NK-92 treated with Interleukin-12 subunit alpha and Interleukin-12 subunit beta, amount 100 ng/mL, for 24 hours (cell line): ENCODE data around the gene THSD4.
"Not testable (repeated sequence)": the region's sequence is repeated elsewhere in the genome, so short reads cannot be mapped to it uniquely, and the experiment has no call there.

Experiments
- DNase-seq: peaks from one replicate; lab custom pipeline; 2025; lab: John Stamatoyannopoulos, UW

THSD4 gene

DNA sequence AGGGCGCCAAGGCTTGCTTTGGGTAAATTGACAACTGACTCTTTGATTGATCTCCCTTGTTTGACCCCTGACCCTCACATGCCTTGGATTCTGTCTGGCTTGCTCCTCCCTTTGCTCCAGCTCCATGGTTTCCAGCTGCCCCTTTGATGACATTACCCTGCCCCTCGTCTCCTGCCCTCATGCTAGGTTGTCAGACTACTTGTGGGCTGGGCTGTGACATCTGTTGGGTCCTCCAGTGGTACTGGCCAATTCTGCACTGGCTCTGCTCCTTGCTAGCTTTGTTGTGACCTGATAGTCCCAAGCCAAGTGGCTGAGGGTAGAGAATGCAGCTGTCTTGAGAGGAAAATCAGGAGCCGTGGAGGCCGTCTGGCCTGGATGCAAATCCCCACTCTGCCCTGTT, 6.2 kb downstream of the THSD4 start:
- no peak for DNase-seq

- no peak for DNase-seq
Measured at GRCh38 chr15:71124937-71125790, 9.9 kb downstream of the THSD4 start.

DNA sequence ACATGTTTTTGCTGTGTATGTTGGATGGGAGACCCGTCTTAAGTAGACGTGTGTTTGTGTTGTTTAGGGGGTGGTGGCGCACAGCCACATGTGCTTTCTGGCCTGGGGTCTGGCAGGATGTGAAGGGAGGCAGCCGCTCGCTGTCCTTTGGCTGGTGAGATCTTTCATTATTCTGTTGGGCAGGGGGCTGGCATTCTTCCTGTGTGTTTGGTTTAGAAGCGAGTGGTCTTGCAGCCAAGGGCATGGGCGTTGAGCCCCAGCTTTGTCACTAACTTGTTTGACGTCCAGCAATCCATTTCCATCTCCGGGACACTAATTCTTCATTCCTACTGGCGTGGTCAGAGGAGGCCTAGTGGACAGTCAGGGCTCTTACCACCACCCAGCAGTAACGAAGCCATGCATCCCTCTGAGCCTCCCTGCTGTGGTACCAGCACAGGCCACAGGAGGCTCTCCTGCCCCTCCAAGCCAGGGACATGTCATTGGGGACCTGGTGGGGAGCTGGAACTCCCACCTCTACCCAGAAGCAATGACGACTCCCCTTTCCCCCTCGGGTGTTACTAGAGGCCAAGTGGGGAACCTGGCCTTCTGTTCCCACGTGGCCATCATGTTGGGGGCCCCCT, 10.7 kb downstream of the THSD4 start:
- no peak for DNase-seq

DNA sequence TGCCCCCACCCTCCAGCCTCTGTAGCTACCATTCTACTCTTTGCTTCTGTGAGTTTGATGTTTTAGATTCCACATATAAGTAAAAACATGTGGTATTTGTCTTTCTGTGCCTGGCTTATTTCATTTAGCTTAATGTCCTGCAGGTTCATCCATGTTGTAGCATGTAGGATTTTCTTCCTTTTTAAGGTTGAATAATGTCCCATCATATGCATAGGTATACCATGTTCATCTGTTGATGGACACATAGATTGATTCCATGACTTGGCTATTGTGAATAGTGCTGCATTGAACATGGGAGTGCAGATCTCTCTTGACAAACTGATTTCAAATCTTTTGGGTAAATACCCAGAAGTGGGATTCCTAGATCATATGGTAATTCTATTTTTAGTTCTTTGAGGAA, 11.8 kb downstream of the THSD4 start:
- DNase-seq, result no peak

DNA sequence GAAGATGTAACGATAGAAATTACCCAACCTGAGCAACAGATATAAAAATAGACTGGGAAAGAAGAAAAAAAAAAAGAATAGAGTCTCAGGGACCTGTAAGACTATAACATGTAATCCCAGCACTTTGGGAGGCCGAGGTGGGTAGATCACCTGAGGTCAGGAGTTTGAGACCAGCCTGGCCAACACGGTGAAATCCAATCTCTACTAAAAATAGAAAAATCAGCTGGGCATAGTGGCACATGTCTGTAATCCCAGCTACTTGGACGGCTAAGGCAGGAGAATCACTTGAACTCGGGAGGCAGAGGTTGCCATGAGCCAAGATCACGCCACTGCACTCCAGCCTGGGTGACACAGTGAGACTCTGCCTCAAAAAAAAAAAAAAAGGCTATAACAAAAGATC, 12.9 kb downstream of the THSD4 start:
- DNase-seq, result not testable (repeated sequence)

DNA sequence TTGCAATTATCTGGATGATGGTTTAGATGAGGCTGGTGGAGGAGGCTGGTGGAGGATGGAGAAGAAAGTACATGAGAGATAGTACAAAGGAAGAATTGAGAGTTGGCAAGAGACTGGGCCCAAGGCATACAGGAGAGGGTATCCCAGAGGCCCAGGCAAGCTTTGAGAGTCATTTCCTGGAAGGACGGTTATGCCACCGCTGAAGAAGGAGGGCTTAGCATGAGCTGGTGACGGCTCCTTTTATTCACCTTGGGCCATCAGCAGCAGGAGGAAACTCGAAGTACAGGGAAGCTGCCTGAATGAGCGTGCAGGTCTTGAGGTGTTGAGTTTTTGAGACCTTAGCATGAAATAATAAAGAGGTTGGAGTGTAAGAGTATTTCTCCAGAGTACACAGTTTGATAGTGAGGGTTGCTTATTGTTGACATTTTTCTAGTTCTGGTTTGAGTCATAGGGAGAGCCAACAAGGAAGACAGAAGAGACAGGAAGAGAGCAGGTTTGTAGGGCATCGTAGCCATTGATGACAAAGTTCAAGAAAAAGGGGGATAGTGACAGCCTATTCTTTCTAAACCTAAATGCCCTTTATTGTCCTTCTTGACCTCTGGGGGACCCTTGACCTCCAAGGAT, 13.8 kb downstream of the THSD4 start:
- no peak for DNase-seq

DNA sequence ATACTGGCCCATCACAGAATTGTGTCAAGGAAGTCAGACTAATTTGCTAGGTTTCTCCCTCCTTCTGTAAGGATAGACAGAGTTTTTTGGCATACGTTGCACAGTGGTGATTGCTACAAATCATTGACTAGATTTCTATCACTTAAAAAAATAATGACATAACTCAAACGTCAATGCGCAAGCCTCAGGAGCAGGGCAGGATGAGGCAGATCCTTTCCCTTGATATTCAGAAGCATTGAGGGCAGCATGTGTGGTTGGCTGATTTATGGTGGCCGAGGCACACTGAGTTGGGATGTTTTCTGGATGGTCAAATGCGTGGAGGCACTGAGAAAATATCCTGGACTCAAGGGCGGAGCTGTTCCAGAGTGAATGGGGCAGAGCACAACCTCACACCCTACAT, 14.4 kb downstream of the THSD4 start:
- DNase-seq, result no peak

DNA sequence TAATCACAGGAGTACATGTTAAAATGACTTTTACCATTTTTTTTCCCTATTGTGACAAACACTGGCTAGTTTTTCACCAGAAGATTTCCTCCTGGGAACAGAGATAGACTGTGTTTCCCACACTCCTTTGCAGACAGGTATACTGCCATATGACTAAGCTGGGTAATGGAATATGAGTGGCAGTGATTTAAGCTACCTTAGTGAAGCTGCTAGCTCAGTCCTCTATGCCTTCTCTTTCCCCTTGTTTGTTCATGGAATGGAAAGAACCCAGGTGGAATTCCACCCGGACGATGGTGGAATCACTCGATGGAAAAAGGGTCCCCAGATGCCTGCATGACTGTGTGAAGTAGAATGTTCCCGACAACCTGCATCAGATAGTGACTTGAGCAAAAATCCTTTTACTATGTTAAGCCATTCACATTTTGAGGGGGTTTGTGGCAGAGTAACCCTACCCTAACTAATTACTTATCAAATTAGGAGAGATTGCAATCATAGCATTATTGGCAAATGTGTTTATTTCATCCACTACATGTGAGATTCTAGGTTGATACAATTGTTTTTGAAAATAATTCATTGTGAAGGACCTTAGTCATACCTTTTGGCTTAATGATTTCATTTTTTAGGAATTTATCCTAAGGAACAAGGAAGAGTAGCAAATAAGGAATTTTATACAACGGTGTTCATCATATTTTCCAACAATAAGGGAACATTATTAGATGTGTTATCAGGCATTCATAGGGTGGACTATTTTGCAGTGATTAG, 16.5 kb downstream of the THSD4 start:
- DNase-seq, result no peak

GRCh38 chr15:71133747-71134472, 18.6 kb downstream of the THSD4 start:
- DNase-seq, result no peak

GRCh38 chr15:71136159-71136783, 21.0 kb downstream of the THSD4 start:
- DNase-seq, result no peak

GRCh38 chr15:71136793-71137518, 21.7 kb downstream of the THSD4 start:
- DNase-seq, result no peak

DNA sequence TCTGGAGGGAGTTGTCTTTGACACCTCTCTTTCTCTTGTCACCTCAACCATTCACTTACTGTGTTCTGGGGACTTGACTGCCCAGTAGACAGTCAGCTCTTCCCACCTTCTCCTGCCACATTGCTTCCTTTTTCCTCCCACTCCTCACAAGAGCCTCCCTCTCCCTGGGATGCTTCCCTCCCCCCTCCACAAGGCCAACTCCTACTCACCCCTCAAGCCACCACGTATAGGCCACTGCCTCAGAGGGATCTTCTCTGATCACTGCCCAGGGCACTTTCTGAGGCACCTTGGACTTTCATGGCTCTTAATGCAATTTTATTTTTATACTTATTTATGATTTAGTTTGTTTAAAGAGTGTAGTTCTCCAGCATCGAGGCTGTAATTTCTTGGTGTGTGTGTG, 23.2 kb downstream of the THSD4 start:
- DNase-seq, result no peak

- DNase-seq, result no peak
Measured at GRCh38 chr15:71139241-71139640, 24.0 kb downstream of the THSD4 start.

GRCh38 chr15:71141572-71141971, 26.3 kb downstream of the THSD4 start:
- DNase-seq, result no peak

GRCh38 chr15:71142780-71143179, 27.5 kb downstream of the THSD4 start:
- no peak for DNase-seq

- no peak for DNase-seq
Measured at GRCh38 chr15:71143373-71144310, 28.4 kb downstream of the THSD4 start.

- no peak for DNase-seq
Measured at GRCh38 chr15:71145648-71146047, 30.4 kb downstream of the THSD4 start.

DNA sequence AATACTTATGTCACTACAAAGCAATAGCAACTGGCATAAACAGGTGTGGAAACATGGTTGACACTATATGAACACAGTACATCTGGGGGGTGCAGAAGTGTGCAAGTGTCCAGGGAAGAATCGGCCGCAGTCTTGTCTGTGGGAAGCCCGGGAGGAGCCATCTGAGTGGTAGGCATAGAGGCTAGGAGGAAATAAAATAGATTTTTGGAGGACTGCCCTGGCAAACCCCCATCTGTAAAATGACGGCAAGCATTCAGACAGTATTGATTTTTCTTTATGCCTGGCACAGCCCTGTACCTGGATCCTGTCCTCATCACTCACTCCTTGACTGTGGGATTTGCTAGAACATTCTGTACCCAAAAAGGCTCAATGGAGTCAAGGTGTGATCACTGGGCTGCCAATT, 31.3 kb downstream of the THSD4 start:
- no peak for DNase-seq

DNA sequence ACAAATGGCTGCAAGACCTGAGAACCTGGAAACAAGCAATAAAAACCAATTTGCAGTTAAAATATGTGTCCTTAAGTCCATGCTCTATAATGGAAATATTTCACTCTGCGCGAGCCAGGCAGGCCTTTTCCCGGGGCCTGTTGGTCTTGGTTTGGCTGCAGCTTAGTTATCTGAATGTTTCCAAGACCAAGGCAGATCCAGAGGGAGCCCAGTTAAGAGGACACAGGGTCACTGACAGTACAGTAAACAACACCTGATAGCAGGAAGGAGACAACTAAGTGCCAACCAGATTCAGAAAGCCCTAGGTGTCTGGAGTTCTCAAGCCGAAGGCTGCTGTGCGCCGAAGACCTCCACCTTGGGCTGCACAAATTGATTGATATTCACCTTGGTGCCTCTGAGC, 32.8 kb downstream of the THSD4 start:
- no peak for DNase-seq
